Measurements from ENCODE around the gene INTU.

INTU gene

DNA sequence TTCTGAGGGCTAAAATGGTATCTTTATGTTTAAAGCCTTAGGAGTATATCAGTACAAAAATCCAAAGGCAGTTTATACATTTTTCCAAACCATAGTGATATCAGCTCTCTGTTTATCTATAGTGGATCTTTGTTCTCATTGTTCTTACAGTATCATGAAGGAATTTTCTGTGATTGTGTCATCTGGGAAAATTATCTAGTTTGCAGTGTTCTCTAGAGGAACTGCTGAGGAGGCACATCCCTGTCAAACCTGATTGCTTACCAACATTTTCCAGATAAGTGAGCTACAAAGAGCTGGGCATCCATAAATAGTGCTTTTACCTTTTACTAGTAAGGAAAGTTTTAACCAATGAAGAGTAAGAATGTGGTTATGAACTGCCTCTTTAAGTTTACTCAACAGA lies 52.5 kb downstream of the INTU start:
- Histone ChIP-seq H2AFZ (ENCODE audit: low read length) (no peak overlapping the region), H3F3A (ENCODE audit: low read depth) (no peaks in the 10 kb centered on the region), H3K9me3 (ENCODE audit: insufficient read depth, low read depth, low read length) (no peaks in the 10 kb centered on the region), H3K4me3 (ENCODE audit: low read length, poor library complexity, severe bottlenecking) (no peak overlapping the region), H4K20me1 (ENCODE audit: insufficient read depth, low read length, poor library complexity, severe bottlenecking) (no peaks in the 10 kb centered on the region), H3K79me2 (ENCODE audit: insufficient read depth, low read length) (no peaks in the 10 kb centered on the region), H3K4me1 (ENCODE audit: insufficient read depth, low read length, poor library complexity, severe bottlenecking) (no peaks in the 10 kb centered on the region), H3K9ac (ENCODE audit: low read depth, low read length, poor library complexity, severe bottlenecking) (no peak overlapping the region), H3K36me3 (ENCODE audit: insufficient read depth, low read length) (no peaks in the 10 kb centered on the region), H3K9me2 (replicated peaks; ENCODE audit: low read depth, low read length) (no peaks in the 10 kb centered on the region), H3K4me2 (ENCODE audit: low read depth, low read length, poor library complexity, severe bottlenecking) (no peak overlapping the region), H3K27me3 (ENCODE audit: insufficient read depth, low read length, poor library complexity, severe bottlenecking) (no peaks in the 10 kb centered on the region)
- TF ChIP-seq, protein P1, sequence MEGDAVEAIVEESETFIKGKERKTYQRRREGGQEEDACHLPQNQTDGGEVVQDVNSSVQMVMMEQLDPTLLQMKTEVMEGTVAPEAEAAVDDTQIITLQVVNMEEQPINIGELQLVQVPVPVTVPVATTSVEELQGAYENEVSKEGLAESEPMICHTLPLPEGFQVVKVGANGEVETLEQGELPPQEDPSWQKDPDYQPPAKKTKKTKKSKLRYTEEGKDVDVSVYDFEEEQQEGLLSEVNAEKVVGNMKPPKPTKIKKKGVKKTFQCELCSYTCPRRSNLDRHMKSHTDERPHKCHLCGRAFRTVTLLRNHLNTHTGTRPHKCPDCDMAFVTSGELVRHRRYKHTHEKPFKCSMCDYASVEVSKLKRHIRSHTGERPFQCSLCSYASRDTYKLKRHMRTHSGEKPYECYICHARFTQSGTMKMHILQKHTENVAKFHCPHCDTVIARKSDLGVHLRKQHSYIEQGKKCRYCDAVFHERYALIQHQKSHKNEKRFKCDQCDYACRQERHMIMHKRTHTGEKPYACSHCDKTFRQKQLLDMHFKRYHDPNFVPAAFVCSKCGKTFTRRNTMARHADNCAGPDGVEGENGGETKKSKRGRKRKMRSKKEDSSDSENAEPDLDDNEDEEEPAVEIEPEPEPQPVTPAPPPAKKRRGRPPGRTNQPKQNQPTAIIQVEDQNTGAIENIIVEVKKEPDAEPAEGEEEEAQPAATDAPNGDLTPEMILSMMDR (conservative IDR thresholded peaks at IDR 0.05; ENCODE audit: low read length): no peak
- no peak for TF ChIP-seq EZH2phosphoT487 (IDR thresholded peaks at IDR 0.05; ENCODE audit: borderline replicate concordance)

DNA sequence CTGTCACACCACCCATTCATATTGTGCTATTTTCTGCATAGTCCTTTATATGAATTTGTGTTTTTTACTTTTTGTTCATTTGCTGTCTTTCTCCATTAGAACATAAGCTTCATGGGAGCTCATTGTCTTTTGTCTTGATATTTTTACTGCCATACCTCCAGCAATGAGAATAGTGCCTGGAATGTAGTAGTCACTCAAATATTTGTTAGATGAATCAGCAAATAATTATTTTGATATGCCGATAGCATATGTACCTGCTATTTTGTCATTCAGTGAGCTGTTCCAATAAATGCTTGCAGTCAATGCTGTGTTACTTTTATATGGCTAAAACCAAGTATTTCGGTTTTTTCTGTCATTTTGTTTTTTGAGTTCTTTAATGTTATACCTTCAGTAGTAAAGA lies 53.9 kb downstream of the INTU start:
- H3K9ac ChIP-seq (ENCODE audit: low read depth, low read length, poor library complexity, severe bottlenecking): no peak overlapping the region
- no peak overlapping the region for H2AFZ ChIP-seq (ENCODE audit: low read length)
- H4K20me1 ChIP-seq (ENCODE audit: insufficient read depth, low read length, poor library complexity, severe bottlenecking): no peaks in the 10 kb centered on the region
- no peaks in the 10 kb centered on the region for H3K79me2 ChIP-seq (ENCODE audit: insufficient read depth, low read length)
- H3K9me3 ChIP-seq (ENCODE audit: insufficient read depth, low read depth, low read length): no peaks in the 10 kb centered on the region
- H3F3A ChIP-seq (ENCODE audit: low read depth): no peaks in the 10 kb centered on the region
- no peaks in the 10 kb centered on the region for H3K4me1 ChIP-seq (ENCODE audit: insufficient read depth, low read length, poor library complexity, severe bottlenecking)
- no peak overlapping the region for H3K4me3 ChIP-seq (ENCODE audit: low read length, poor library complexity, severe bottlenecking)
- H3K9me2 ChIP-seq (replicated peaks; ENCODE audit: low read depth, low read length): no peaks in the 10 kb centered on the region
- H3K27me3 ChIP-seq (ENCODE audit: insufficient read depth, low read length, poor library complexity, severe bottlenecking): no peaks in the 10 kb centered on the region
- H3K4me2 ChIP-seq (ENCODE audit: low read depth, low read length, poor library complexity, severe bottlenecking): no peak overlapping the region
- TF ChIP-seq, protein P1 (conservative IDR thresholded peaks at IDR 0.05; ENCODE audit: low read length): no peak
- no peak for TF ChIP-seq EZH2phosphoT487 (IDR thresholded peaks at IDR 0.05; ENCODE audit: borderline replicate concordance)
- no peaks in the 10 kb centered on the region for H3K36me3 ChIP-seq (ENCODE audit: insufficient read depth, low read length)

DNA sequence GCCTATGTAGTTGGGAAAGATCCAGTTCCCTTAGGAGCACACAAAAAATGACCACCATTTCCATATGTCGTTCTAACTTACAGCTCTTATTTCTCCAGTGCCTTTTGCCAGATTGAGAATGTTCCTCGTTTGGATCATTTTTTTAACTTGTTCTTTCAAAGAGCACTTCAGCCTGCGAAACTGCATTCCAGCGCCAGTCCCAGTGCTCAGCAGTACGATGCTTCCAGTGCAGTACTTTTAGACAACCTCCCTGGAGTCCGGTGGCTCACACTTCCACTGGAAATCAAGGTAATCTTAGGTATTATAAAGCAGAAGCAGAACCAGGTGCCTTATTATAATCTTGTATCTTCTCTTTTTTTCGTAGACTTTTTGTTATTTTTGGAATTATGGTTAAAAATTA lies 54.8 kb downstream of the INTU start:
- Histone ChIP-seq H3K9me2 (replicated peaks; ENCODE audit: low read depth, low read length) (no peaks in the 10 kb centered on the region), H3K4me1 (ENCODE audit: insufficient read depth, low read length, poor library complexity, severe bottlenecking) (no peaks in the 10 kb centered on the region)
- TF ChIP-seq, protein P1 (conservative IDR thresholded peaks at IDR 0.05; ENCODE audit: low read length): no peak
- TF ChIP-seq EZH2phosphoT487 (IDR thresholded peaks at IDR 0.05; ENCODE audit: borderline replicate concordance): no peak

More for the DNA sequence above, 54.8 kb downstream of the INTU start:
- H3K9me3 ChIP-seq (ENCODE audit: insufficient read depth, low read depth, low read length): no peaks in the 10 kb centered on the region
- no peaks in the 10 kb centered on the region for H4K20me1 ChIP-seq (ENCODE audit: insufficient read depth, low read length, poor library complexity, severe bottlenecking)
- no peaks in the 10 kb centered on the region for H3K36me3 ChIP-seq (ENCODE audit: insufficient read depth, low read length)
- no peak overlapping the region for H3K4me3 ChIP-seq (ENCODE audit: low read length, poor library complexity, severe bottlenecking)
- no peak overlapping the region for H3K4me2 ChIP-seq (ENCODE audit: low read depth, low read length, poor library complexity, severe bottlenecking)
- H2AFZ ChIP-seq (ENCODE audit: low read length): no peak overlapping the region
- no peaks in the 10 kb centered on the region for H3K27me3 ChIP-seq (ENCODE audit: insufficient read depth, low read length, poor library complexity, severe bottlenecking)
- H3K9ac ChIP-seq (ENCODE audit: low read depth, low read length, poor library complexity, severe bottlenecking): no peak overlapping the region
- H3F3A ChIP-seq (ENCODE audit: low read depth): no peaks in the 10 kb centered on the region
- no peaks in the 10 kb centered on the region for H3K79me2 ChIP-seq (ENCODE audit: insufficient read depth, low read length)
